ENCODE results near the gene OPCML.

Gene OPCML

GRCh38 chr11:132898021-132898420 is 634.3 kb downstream of the OPCML start:
- no peaks in the 10 kb centered on the region for H3K27me3 ChIP-seq (ENCODE audit: control insufficient read depth, insufficient read depth, low read length)
- no peak overlapping the region for H3K9ac ChIP-seq (ENCODE audit: low read length)
- H3K36me3 ChIP-seq (ENCODE audit: control insufficient read depth, insufficient read depth, low read length) = no peaks in the 10 kb centered on the region
- peaks cover 20% of the 10 kb centered on the region for H3K4me1 ChIP-seq (ENCODE audit: control insufficient read depth, insufficient read depth, low read length)
- H3K27ac ChIP-seq (ENCODE audit: low read depth, low read length) = no peak overlapping the region
- H3K9me3 ChIP-seq (ENCODE audit: control insufficient read depth, insufficient read depth, low read depth, low read length) = no peaks in the 10 kb centered on the region
- no peak overlapping the region for H3K4me3 ChIP-seq (ENCODE audit: low read depth, low read length)

- Histone ChIP-seq H3K9me3 (ENCODE audit: control insufficient read depth, insufficient read depth, low read depth, low read length) (no peaks in the 10 kb centered on the region), H3K36me3 (ENCODE audit: control insufficient read depth, insufficient read depth, low read length) (no peaks in the 10 kb centered on the region), H3K9ac (ENCODE audit: low read length) (no peak overlapping the region), H3K4me3 (ENCODE audit: low read depth, low read length) (no peak overlapping the region), H3K4me1 (ENCODE audit: control insufficient read depth, insufficient read depth, low read length) (no peaks in the 10 kb centered on the region), H3K27ac (ENCODE audit: low read depth, low read length) (no peak overlapping the region), H3K27me3 (ENCODE audit: control insufficient read depth, insufficient read depth, low read length) (no peaks in the 10 kb centered on the region)
Measured at GRCh38 chr11:132895340-132895739, 637.0 kb downstream of the OPCML start.

GRCh38 chr11:132894606-132895005 is 637.7 kb downstream of the OPCML start:
- Histone ChIP-seq H3K27me3 (ENCODE audit: control insufficient read depth, insufficient read depth, low read length) (no peaks in the 10 kb centered on the region), H3K4me3 (ENCODE audit: low read depth, low read length) (no peak overlapping the region), H3K27ac (ENCODE audit: low read depth, low read length) (no peak overlapping the region), H3K9ac (ENCODE audit: low read length) (no peak overlapping the region), H3K36me3 (ENCODE audit: control insufficient read depth, insufficient read depth, low read length) (no peaks in the 10 kb centered on the region), H3K9me3 (ENCODE audit: control insufficient read depth, insufficient read depth, low read depth, low read length) (no peaks in the 10 kb centered on the region), H3K4me1 (ENCODE audit: control insufficient read depth, insufficient read depth, low read length) (no peaks in the 10 kb centered on the region)

GRCh38 chr11:132892876-132893275 is 639.4 kb downstream of the OPCML start:
- Histone ChIP-seq H3K27ac (ENCODE audit: low read depth, low read length) (no peak overlapping the region), H3K36me3 (ENCODE audit: control insufficient read depth, insufficient read depth, low read length) (no peaks in the 10 kb centered on the region), H3K9me3 (ENCODE audit: control insufficient read depth, insufficient read depth, low read depth, low read length) (no peaks in the 10 kb centered on the region), H3K4me3 (ENCODE audit: low read depth, low read length) (no peak overlapping the region), H3K27me3 (ENCODE audit: control insufficient read depth, insufficient read depth, low read length) (no peaks in the 10 kb centered on the region), H3K4me1 (ENCODE audit: control insufficient read depth, insufficient read depth, low read length) (peaks cover 3% of the 10 kb centered on the region; the same call in 1 of the 2 replicates), H3K9ac (ENCODE audit: low read length) (no peak overlapping the region)

- no peak overlapping the region for H3K27ac ChIP-seq (ENCODE audit: low read depth, low read length)
- no peaks in the 10 kb centered on the region for H3K27me3 ChIP-seq (ENCODE audit: control insufficient read depth, insufficient read depth, low read length)
- no peak overlapping the region for H3K4me3 ChIP-seq (ENCODE audit: low read depth, low read length)
- no peaks in the 10 kb centered on the region for H3K9me3 ChIP-seq (ENCODE audit: control insufficient read depth, insufficient read depth, low read depth, low read length)
- no peak overlapping the region for H3K9ac ChIP-seq (ENCODE audit: low read length)
- H3K36me3 ChIP-seq (ENCODE audit: control insufficient read depth, insufficient read depth, low read length) = no peaks in the 10 kb centered on the region
- H3K4me1 ChIP-seq (ENCODE audit: control insufficient read depth, insufficient read depth, low read length) = peaks cover 3% of the 10 kb centered on the region; the same call in 1 of the 2 replicates
Measured at GRCh38 chr11:132888226-132888625, 644.1 kb downstream of the OPCML start.

GRCh38 chr11:132886335-132886734 is 646.0 kb downstream of the OPCML start:
- H3K9ac ChIP-seq (ENCODE audit: low read length) = no peak overlapping the region
- H3K36me3 ChIP-seq (ENCODE audit: control insufficient read depth, insufficient read depth, low read length) = no peaks in the 10 kb centered on the region
- H3K9me3 ChIP-seq (ENCODE audit: control insufficient read depth, insufficient read depth, low read depth, low read length) = no peaks in the 10 kb centered on the region
- no peaks in the 10 kb centered on the region for H3K27me3 ChIP-seq (ENCODE audit: control insufficient read depth, insufficient read depth, low read length)
- no peak overlapping the region for H3K4me3 ChIP-seq (ENCODE audit: low read depth, low read length)
- peaks cover 3% of the 10 kb centered on the region; the same call in 1 of the 2 replicates for H3K4me1 ChIP-seq (ENCODE audit: control insufficient read depth, insufficient read depth, low read length)
- H3K27ac ChIP-seq (ENCODE audit: low read depth, low read length) = no peak overlapping the region

GRCh38 chr11:132883241-132883640 is 649.1 kb downstream of the OPCML start:
- Histone ChIP-seq H3K27ac (ENCODE audit: low read depth, low read length) (no peak overlapping the region), H3K27me3 (ENCODE audit: control insufficient read depth, insufficient read depth, low read length) (no peaks in the 10 kb centered on the region), H3K9ac (ENCODE audit: low read length) (no peak overlapping the region), H3K36me3 (ENCODE audit: control insufficient read depth, insufficient read depth, low read length) (no peaks in the 10 kb centered on the region), H3K4me1 (ENCODE audit: control insufficient read depth, insufficient read depth, low read length) (no peaks in the 10 kb centered on the region), H3K9me3 (ENCODE audit: control insufficient read depth, insufficient read depth, low read depth, low read length) (no peaks in the 10 kb centered on the region), H3K4me3 (ENCODE audit: low read depth, low read length) (no peak overlapping the region)

GRCh38 chr11:132881622-132882021 is 650.7 kb downstream of the OPCML start:
- Histone ChIP-seq H3K4me1 (ENCODE audit: control insufficient read depth, insufficient read depth, low read length) (no peaks in the 10 kb centered on the region), H3K4me3 (ENCODE audit: low read depth, low read length) (no peak overlapping the region), H3K27ac (ENCODE audit: low read depth, low read length) (no peak overlapping the region), H3K36me3 (ENCODE audit: control insufficient read depth, insufficient read depth, low read length) (no peaks in the 10 kb centered on the region), H3K9ac (ENCODE audit: low read length) (no peak overlapping the region), H3K27me3 (ENCODE audit: control insufficient read depth, insufficient read depth, low read length) (no peaks in the 10 kb centered on the region), H3K9me3 (ENCODE audit: control insufficient read depth, insufficient read depth, low read depth, low read length) (no peaks in the 10 kb centered on the region)

- no peaks in the 10 kb centered on the region for H3K36me3 ChIP-seq (ENCODE audit: control insufficient read depth, insufficient read depth, low read length)
- no peaks in the 10 kb centered on the region for H3K27me3 ChIP-seq (ENCODE audit: control insufficient read depth, insufficient read depth, low read length)
- H3K4me3 ChIP-seq (ENCODE audit: low read depth, low read length) = no peak overlapping the region
- H3K9ac ChIP-seq (ENCODE audit: low read length) = no peak overlapping the region
- H3K9me3 ChIP-seq (ENCODE audit: control insufficient read depth, insufficient read depth, low read depth, low read length) = no peaks in the 10 kb centered on the region
- no peak overlapping the region for H3K27ac ChIP-seq (ENCODE audit: low read depth, low read length)
- peaks cover 5% of the 10 kb centered on the region; the same call in 1 of the 2 replicates for H3K4me1 ChIP-seq (ENCODE audit: control insufficient read depth, insufficient read depth, low read length)
Measured at GRCh38 chr11:132878111-132878510, 654.2 kb downstream of the OPCML start.

GRCh38 chr11:132876705-132877104 is 655.6 kb downstream of the OPCML start:
- Histone ChIP-seq H3K36me3 (ENCODE audit: control insufficient read depth, insufficient read depth, low read length) (no peaks in the 10 kb centered on the region), H3K27ac (ENCODE audit: low read depth, low read length) (no peak overlapping the region), H3K4me1 (ENCODE audit: control insufficient read depth, insufficient read depth, low read length) (peaks cover 5% of the 10 kb centered on the region; the same call in 1 of the 2 replicates), H3K9me3 (ENCODE audit: control insufficient read depth, insufficient read depth, low read depth, low read length) (no peaks in the 10 kb centered on the region), H3K9ac (ENCODE audit: low read length) (no peak overlapping the region), H3K4me3 (ENCODE audit: low read depth, low read length) (no peak overlapping the region), H3K27me3 (ENCODE audit: control insufficient read depth, insufficient read depth, low read length) (no peaks in the 10 kb centered on the region)

- Histone ChIP-seq H3K4me3 (ENCODE audit: low read depth, low read length) (no peak overlapping the region), H3K27ac (ENCODE audit: low read depth, low read length) (no peak overlapping the region), H3K9ac (ENCODE audit: low read length) (no peak overlapping the region), H3K4me1 (ENCODE audit: control insufficient read depth, insufficient read depth, low read length) (peaks cover 5% of the 10 kb centered on the region; the same call in 1 of the 2 replicates), H3K9me3 (ENCODE audit: control insufficient read depth, insufficient read depth, low read depth, low read length) (no peaks in the 10 kb centered on the region), H3K27me3 (ENCODE audit: control insufficient read depth, insufficient read depth, low read length) (no peaks in the 10 kb centered on the region), H3K36me3 (ENCODE audit: control insufficient read depth, insufficient read depth, low read length) (no peaks in the 10 kb centered on the region)
Measured at GRCh38 chr11:132876239-132876638, 656.1 kb downstream of the OPCML start.

- peaks cover 5% of the 10 kb centered on the region; the same call in 1 of the 2 replicates for H3K4me1 ChIP-seq (ENCODE audit: control insufficient read depth, insufficient read depth, low read length)
- no peak overlapping the region for H3K4me3 ChIP-seq (ENCODE audit: low read depth, low read length)
- no peaks in the 10 kb centered on the region for H3K9me3 ChIP-seq (ENCODE audit: control insufficient read depth, insufficient read depth, low read depth, low read length)
- no peaks in the 10 kb centered on the region for H3K36me3 ChIP-seq (ENCODE audit: control insufficient read depth, insufficient read depth, low read length)
- H3K27me3 ChIP-seq (ENCODE audit: control insufficient read depth, insufficient read depth, low read length) = no peaks in the 10 kb centered on the region
- no peak overlapping the region for H3K9ac ChIP-seq (ENCODE audit: low read length)
- H3K27ac ChIP-seq (ENCODE audit: low read depth, low read length) = no peak overlapping the region
Measured at GRCh38 chr11:132874638-132875037, 657.7 kb downstream of the OPCML start.
